Renal pelvis (tissue), 4 donors: ENCODE measurements around the gene ADK. TPM values are rescaled to one million over a fixed set of nuclear protein-coding genes. Genes with fewer than 3 reads are reported as not detected.
"Not testable (repeated sequence)": the region's sequence is repeated elsewhere in the genome, so short reads cannot be mapped to it uniquely, and the experiment has no call there.

ENCODE experiments used
- DNase-seq: peaks from one replicate; pipeline ENCODE4 v3.0.0-alpha.2; 2013
- polyA plus RNA-seq, 3 donors: library from polyadenylated mRNA; unstranded; fragments of 120-200 nt; gene quantifications; one replicate each; pipeline ENCODE4 v1.2.1, GENCODE V29; 2013; ENCODE audit not compliant: insufficient read length in 3 of 3

The ADK gene
- polyA plus RNA-seq, 3 donors: 27.4 to 29.5 (median 28.2) TPM

DNA sequence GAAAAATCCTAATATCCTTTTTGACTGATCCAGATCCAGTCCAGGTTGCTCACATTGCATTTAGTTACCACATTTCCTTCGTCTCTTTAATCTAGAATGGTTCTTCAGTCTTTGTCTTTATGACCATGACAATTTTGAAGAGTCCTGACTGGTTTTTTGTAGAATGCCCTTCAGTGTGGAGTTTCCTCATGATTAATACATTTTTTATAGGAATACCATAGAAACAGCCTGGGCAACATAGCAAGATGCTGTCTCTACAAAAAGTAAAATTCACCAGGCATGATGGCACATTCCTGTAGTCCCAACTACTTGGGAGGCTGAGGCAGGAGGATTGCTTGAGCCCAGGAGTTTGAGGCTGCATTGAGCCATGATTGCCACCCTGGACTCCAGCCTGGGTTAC lies 390.4 kb downstream of the ADK start:
- DNase-seq: no peak

DNA sequence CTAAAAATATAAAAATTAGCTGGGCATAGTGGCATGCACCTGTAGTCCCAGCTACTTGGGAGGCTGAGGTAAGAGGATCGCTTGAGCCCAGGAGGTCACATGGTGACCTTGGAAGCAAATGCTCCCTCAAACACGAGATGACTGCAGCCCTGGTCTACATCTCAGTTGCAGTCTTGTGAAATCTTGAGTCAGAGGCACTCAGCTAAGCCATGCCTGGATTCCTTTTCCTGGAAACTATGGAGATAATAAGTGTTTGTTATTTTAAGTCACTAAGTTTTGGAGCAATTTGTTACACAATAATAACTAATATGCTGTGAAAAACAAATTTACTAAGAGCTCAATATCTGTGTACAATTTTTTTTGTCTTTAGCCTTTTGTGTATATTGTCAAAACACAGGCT lies 391.1 kb downstream of the ADK start:
- no peak for DNase-seq

DNA sequence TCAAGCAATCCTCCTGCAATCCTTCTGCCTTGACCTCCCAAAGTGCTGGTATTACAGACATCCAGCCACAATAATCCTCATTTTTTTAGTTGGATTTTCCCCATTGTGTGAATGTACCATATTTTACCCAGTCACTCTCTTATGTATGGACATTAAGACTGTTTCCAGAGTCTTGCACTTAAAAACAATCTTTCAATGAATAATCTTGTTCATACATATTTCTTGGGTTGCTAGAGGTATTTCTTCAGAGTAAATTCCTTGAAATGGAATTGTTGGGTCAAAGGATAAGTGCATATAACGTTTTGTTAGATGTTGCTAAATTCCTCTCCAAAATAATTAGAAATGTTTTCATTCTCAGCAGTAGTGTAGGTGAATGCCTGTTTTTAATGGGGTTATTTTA lies 392.3 kb downstream of the ADK start:
- no peak for DNase-seq

DNA sequence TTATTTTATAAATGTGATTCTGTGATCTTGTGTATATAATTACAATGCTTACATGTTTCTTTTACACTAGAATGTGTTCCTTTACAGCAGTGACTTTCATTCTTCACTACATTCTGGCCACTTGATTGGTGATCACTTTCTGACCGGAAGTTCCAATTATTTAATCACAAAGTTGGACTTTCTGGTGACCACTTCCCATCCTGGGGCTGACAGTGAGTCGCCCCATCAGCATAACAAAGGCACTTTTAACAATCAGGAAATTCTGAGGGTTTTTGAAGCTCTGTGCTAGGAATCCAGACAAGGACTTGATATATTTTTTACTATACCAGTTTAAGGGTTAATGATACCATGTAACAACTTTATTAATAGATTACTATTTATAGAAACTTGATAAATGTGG lies 393.1 kb downstream of the ADK start:
- no peak for DNase-seq

DNA sequence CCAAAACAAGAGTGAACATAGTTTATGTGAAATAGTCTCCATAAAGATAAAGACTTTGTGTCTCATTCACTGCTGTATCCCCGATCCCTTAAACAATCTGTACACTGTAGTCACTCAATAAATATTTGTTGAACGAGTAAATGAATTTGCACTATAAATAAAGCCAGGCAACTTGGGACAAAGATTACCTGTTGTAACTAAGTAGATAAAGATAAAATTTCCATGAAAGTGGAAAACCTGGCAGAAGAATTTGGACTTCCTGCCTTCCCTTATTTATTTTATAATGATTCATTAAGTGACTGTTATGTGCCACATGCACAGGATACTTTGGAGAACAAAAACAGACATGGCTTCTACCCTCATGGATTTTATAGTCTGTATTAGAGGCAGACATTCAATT lies 397.7 kb downstream of the ADK start:
- no peak for DNase-seq

DNA sequence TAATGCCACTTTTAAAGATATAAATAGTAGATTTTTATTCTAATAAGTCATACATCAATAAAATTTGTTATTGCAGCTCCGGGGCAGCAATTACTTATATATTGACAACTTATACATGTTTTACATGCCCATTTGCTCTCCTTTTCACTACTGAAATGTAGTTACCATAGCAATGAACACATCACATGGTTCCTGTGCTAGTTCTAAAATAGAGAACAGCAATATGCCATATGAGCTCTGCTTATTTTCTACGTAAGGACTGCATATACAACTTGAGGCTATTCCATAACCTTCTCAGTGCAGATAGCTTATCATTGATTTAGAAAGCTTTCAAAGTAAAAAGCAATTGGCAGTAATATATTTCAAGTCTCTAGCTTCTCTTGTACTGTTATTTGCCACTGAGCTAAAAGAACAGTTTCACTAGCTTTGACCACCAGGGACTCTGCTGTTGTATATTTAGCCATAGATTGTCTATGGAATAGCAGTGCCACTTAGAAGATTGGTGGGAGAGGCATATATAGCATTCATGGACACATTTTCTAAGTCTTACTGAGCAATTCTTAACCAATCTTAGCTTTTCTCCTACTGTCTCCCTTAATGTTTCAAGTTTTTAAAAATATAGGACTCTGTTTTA lies 405.2 kb downstream of the ADK start:
- no peak for DNase-seq

DNA sequence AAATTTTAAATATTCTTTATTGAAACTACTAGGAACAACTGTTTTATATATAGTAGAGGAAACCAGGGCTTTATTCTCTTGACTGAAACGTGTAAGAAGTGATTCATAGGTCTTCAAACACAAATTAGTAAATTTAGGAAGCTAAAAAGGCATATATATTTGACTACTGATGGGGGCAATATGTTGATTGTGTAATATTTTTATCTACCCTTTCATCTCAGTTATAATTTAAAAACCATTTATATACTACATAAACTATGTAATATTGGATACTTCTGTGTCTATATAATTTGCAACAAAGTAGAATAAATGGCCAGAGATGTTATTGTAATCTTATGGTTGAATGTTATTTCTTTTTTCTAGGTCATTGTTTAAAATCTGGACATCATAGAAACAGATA lies 406.1 kb downstream of the ADK start:
- DNase-seq: no peak

GRCh38 chr10:74558403-74558802 lies 407.4 kb downstream of the ADK start:
- DNase-seq: no peak

DNA sequence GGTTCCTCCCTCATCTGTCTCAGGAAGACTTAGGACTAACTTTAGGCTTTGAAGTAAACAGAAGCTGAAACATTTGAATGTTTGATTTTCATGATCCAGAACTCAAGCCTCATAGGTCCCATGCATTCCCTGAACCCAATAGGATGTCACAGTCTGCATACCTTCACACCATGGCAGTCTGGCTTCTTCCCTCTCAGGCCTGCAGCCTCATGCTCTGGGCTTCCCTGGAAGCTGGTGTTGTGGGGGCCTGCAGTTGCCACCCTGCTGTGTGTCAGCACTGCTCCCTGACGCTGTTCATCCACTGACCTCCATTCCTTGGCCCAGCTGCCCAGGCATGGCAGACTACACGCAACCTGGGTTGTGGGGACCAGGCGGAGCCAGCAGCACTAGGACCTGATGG lies 407.9 kb downstream of the ADK start:
- no peak for DNase-seq

DNA sequence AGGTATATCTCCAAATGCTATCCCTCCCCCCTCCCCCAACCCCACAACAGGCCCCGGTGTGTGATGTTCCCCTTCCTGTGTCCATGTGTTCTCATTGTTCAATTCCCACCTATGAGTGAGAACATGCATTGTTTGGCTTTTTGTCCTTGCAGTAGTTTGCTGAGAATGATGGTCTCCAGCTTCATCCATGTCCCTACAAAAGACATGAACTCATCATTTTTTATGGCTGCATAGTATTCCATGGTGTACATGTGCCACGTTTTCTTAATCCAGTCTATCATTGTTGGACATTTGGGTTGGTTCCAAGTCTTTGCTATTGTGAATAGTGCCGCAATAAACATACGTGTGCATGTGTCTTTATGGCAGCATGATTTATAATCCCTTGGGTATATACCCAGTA lies 417.9 kb downstream of the ADK start:
- not testable (repeated sequence) for DNase-seq

DNA sequence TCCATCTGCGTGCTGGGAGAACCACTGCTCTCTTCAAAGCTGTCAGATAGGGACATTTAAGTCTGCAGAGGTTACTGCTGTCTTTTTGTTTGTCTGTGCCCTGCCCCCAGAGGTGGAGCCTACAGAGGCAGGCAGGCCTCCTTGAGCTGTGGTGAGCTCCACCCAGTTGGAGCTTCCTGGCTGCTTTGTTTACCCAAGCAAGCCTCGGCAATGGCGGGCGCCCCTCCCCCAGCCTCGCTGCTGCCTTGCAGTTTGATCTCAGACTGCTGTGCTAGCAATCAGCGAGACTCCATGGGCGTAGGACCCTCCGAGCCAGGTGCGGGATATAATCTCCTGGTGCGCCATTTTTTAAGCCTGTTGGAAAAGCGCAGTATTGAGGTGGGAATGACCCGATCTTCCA lies 422.5 kb downstream of the ADK start:
- not testable (repeated sequence) for DNase-seq

DNA sequence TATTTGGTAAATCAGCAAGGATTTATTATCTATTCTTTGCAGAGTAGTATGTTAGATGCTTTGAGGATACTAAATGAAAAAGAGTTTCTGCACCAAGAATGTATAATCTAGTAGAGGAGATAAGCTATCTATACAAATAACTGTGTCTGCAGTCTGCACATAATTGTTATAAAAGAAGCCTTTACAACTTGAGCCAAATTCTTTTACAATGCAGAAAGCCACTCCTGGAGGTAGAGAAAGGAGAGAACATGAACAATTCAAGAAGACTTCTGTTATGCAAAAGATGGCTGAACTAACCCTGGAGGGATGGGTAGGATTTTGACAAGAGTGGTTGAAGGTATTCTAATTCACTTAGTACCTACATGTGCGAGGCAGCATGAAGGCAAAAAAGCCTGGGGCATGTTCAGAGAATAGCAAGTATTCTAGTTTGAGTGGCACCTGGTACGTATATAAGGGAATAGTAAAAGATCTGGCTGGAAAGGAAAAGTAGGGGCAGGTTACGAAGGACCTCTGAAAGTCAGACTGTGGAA lies 424.2 kb downstream of the ADK start:
- DNase-seq: no peak

DNA sequence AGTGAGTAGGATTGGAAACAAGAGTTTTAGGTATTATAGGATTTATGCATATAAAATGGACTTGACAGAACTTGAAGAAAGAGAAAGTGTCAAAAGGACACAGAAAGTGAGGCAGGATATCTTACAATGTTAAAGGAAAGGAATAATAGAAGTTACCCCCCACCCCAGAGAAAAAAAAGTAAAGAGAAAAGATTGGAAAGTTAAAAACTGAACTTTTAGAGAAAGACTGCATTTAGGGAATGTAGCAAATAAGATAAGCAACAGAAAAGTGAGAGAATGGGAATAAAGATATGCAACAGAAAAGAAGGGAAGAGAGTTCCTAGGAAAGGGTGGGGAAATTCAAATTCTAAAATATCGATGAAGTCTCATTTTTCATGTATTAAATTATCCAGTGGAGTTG lies 424.9 kb downstream of the ADK start:
- no peak for DNase-seq

DNA sequence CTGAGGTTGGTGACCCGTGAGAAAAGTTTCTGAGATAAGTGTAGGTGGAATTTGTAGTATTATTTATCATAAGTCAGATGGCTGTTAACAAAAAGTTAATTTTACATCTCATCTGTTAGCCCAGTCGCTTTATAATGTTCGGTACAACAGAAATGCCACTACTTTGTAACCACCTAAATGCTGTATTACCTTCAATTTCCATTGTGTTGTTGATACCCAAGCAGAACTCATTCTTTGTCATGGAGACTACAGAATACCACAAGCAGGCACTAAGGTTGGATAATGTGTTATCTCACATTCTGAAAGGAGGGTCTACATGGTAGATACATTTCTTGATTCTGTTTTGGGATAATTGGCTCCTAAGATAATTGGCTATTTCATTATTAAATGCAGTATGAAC lies 425.6 kb downstream of the ADK start:
- DNase-seq: no peak

DNA sequence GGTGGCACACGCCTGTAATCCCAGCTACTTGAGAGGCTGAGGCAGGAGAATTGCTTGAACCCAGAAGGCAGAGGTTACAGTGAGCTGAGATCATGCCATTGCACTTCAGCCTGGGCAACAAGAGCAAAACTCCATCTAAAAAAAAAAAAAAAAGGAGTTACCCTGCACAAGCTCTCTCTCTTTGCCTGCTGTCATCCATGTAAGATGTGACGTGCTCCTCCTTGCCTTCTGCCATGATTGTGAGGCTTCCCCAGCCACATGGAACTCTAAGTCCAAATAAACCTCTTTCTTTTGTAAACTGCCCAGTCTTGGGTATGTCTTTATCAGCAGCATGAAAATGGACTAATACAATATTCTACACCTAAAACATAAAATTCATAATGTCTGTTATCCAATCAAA lies 429.4 kb downstream of the ADK start:
- DNase-seq: not testable (repeated sequence)

DNA sequence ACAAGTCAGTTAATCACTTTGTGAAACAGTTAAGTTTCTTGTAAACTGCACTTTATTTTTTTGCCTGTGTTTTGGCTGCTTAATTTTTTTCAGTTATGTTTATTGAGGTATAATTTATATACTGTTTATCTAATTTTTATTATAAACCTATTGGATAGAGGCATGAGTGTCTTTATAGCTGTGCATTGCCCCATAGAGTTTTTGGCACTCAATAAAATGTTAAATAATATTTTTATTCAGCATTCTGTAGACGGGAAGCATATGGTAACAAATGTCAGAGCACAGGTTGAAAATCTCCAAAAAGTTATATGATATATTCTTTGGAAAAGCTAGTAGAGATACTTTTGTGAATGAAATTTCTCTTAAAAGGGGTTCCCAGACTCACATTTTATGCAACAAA lies 431.5 kb downstream of the ADK start:
- DNase-seq: no peak

GRCh38 chr10:74585231-74586087 lies 434.4 kb downstream of the ADK start:
- peak; percentile 58 for DNase-seq

DNA sequence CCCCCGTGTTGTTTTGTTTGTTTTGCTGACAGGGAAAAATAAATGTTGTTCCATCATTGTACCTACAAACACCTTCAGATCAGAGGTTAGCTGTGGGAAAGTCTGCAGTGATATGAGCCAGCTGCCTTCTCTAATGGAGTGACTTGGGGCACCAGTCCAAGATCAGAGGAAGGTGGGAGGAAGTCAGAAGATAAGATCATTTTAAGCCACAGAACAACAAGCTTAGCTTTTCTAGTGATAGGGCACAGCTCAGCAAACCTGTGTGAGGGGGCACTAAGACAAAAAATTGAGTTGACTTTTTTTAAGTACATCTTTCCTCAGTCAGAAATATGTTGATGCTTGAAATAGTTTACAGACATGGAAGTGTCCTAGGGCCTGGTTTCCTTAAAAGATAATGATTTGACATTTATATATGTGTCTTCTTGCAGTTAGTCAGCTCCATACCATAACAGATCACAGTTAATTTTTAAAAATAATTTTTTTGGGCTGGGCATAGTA lies 435.1 kb downstream of the ADK start:
- no peak for DNase-seq

DNA sequence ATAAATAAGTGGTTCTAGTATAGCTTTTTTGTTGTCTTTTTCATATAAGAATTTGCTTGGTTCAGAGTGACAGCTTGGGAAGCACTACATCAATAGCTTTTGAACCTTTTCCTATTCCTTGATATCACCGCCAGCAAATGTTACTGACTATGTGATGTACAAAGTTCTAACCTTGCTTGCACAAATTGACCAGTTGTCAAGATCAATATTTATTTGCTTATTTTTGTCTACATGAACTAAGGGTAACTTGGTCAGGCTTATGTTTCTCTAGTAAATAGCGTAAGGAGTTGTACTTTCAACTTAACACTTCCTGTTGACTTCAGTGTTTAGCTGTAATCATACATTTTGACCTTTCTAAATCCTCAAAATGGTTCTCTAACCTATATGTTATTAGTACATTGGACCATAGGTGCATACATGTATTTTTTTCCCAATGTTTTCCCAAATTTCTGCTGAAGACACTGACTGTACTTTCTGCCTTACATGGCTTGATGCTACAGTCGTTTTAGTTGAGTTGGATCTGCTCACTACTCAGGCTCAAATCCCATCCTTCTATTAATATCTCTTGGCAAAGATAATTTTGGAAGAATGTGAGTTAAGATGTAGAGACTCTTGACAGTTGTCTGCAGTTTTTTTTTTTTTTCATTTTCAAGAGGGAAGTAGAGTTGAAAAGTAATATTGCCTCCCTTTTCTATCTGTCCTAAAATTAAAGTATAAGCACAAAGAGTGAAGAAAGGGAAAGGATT lies 436.3 kb downstream of the ADK start:
- no peak for DNase-seq

- peak; percentile 85 for DNase-seq
Measured at GRCh38 chr10:74589226-74589673, 438.2 kb downstream of the ADK start.

DNA sequence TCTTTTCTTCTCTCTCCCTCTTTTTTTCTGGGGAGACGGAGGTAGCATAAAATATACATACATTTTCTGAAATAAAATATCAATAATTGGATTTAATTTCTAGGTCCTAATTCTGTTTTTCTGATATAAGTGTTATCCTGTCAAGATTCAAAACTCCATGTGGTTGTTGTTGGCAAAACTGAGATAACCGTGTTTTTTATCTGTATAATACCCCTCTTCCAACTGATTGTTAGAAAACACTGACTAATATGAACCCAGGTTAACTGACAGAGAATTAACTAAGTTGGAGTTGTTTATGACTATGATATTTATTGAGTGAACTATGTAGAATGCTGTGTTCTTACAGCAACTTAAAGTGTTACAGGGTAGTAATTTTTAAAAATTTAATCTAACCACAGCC lies 438.8 kb downstream of the ADK start:
- DNase-seq: no peak

- peak; percentile 54 for DNase-seq
Measured at GRCh38 chr10:74593470-74593869, 442.4 kb downstream of the ADK start.
